ENCODE results near the gene SMAD1. TPM values are rescaled to one million over a fixed set of nuclear protein-coding genes. Genes with fewer than 3 reads are reported as not detected.
A peak's percentile ranks its signal among the peaks of the same experiment; 100 is the strongest.

The SMAD1 gene
- total and polyA plus RNA-seq, 12 donors, result 1.4 to 23.8 (median 14.2) TPM

DNA sequence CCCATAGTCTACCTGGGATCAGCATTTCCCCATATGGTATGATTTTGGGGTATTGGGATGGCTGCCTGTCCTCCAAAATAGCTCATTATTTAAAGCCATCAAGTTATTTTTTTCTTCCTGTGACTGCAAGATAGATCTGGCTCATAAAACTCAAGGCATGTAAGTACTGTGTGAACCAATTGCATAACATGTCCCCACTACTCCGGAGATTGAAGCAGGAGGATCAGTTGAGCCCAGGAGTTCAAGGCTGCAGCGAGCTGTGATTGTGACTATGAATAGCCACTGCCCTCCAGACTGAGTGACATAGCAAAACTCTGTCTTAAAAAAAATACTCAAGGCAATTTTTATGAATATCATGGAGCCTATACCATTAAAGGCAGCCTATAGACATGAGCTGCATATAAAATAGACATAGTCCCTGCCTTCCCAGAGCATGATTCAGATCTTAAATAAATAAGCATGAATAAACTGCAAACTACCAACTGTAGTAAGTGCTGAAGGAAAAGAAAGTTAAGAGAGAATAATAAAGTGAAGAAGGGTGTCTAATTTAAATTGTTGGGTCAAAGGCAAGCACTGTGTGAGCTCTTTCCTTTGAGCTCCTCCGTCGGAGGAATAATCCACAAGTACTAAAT lies 120.6 kb downstream of the SMAD1 start:
- Histone ChIP-seq H3K9me3 (replicated peaks in 1 of 3) (peaks cover 0 to 9% (median 3%) of the 10 kb centered on the region in 3 donors), H3K27ac (no peak overlapping the region), H3K4me3 (no peak overlapping the region), H3K27me3 (no peaks in the 10 kb centered on the region), H3K4me1 (replicated peaks in 1 of 2) (peaks cover 0 to 8% of the 10 kb centered on the region in 2 donors), H3K36me3 (replicated peaks in 1 of 2) (no peaks in the 10 kb centered on the region)
- DNase-seq, result peak in 6 of 7 donors; percentile 12 to 62 (median 44)
- intact Hi-C loops (cut with DNase I), result loop anchor here in 1 of 2 donors (5.0 kb wide), 1 partner anchor 370 kb away; no protein-coding TSS in a partner anchor
- WGBS, 4 donors, result 59 to 70% (median 64%) methylated on average over 4 of the region's 4 CpGs
- no peak for TF ChIP-seq POLR2A (IDR thresholded peaks at IDR 0.05)
- TF ChIP-seq, protein P1, sequence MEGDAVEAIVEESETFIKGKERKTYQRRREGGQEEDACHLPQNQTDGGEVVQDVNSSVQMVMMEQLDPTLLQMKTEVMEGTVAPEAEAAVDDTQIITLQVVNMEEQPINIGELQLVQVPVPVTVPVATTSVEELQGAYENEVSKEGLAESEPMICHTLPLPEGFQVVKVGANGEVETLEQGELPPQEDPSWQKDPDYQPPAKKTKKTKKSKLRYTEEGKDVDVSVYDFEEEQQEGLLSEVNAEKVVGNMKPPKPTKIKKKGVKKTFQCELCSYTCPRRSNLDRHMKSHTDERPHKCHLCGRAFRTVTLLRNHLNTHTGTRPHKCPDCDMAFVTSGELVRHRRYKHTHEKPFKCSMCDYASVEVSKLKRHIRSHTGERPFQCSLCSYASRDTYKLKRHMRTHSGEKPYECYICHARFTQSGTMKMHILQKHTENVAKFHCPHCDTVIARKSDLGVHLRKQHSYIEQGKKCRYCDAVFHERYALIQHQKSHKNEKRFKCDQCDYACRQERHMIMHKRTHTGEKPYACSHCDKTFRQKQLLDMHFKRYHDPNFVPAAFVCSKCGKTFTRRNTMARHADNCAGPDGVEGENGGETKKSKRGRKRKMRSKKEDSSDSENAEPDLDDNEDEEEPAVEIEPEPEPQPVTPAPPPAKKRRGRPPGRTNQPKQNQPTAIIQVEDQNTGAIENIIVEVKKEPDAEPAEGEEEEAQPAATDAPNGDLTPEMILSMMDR (IDR thresholded peaks at IDR 0.05), result no peak

DNA sequence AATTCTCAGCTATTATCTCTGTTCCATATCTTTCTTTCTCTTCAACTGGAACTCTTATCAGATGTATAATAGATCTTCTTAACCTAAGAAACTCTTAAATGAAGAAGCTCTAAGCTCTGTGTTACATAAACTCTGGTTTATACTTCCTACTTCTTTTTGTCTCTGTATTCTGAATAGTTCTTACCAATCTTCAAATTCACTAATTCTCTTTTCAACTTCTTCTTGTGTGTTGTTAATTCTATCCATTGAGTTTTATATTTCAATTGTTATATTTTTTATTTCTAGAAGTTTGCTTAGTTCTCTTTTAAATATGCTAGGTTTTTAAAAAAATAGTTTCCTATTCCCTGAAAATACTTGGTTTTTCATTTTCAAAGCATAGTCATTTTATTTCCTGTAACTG lies 124.3 kb downstream of the SMAD1 start:
- peaks cover 0 to 9% (median 3%) of the 10 kb centered on the region in 3 donors for H3K9me3 ChIP-seq (replicated peaks in 1 of 3)
- no peak for DNase-seq
- TF ChIP-seq, protein P1 (IDR thresholded peaks at IDR 0.05), result no peak
- no peak for TF ChIP-seq POLR2A (IDR thresholded peaks at IDR 0.05)
- H3K4me1 ChIP-seq (replicated peaks in 1 of 2), result peaks cover 0 to 8% of the 10 kb centered on the region in 2 donors
- no peaks in the 10 kb centered on the region for H3K27me3 ChIP-seq
- no peaks in the 10 kb centered on the region for H3K36me3 ChIP-seq (replicated peaks in 1 of 2)
- H3K27ac ChIP-seq, result no peak overlapping the region
- intact Hi-C loops (cut with DNase I), result no loop called here
- no peak overlapping the region for H3K4me3 ChIP-seq

Other genes with a start within 250 kb of the SMAD1 start
- 10 to 100 TPM in 5 of 9 donors, 1 to 10 TPM in 4; 4.8 to 19.3 (median 12.0) TPM for gene MMAA, start 137.5 kb downstream of the SMAD1 start, total RNA-seq
- 10 to 100 TPM; 19.0 to 19.9 (median 19.3) TPM for gene MMAA, start 137.5 kb downstream of the SMAD1 start, polyA plus RNA-seq
- not detected for gene C4orf51, start 198.3 kb downstream of the SMAD1 start, total RNA-seq
- gene C4orf51, start 198.3 kb downstream of the SMAD1 start, polyA plus RNA-seq, result not detected